Measurements from ENCODE around the gene ZDHHC9. TPM values are rescaled to one million over a fixed set of nuclear protein-coding genes. Genes with fewer than 3 reads are reported as not detected.

ZDHHC9 gene
- total and polyA plus RNA-seq, 9 of the 15 experiments (the other 6 are each of a cell fraction or from before 2014, with no cell fraction given) = 6.8 to 22.4 (median 9.1) TPM

DNA sequence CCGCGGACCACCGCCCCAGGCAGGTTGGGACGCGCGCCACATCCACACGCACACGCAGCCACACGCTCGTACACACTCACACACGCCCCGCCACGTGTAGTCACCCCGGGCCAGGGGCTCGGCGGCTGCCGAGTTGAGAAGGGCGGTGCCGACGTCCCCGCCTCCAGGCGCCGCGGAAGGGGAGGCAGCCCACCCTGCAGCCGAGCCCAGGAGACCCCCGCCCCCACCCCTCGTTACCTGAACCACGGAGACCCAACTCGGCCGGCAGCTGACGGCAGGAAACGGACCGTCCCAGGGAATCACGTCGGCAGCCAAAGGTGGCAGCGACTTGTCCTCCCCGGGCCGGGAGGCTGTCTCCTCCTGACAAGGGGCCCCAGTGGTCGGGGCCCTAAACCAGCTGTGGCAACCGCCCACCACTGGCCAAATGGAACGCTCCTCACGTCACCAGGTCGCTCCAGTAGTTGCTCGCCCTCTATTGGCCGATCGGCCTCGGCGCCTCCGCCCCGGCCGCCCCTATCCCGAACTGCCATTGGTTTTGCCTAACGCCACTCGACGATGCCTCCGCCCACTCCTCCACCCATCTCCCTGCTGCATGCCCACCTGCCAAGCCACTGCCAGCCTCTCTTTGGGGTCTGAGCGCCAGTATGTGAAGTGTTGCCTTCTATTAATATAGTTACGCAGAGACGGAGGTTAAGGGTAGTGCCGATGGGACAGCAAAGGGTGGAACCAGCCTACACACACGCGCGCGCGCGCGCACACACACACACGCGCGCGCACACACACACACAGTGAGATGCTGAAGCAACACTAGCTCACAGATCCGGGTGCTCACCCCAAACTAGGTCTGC lies at the start of gene ZDHHC9 (continued):
- TF ChIP-seq, protein P1, sequence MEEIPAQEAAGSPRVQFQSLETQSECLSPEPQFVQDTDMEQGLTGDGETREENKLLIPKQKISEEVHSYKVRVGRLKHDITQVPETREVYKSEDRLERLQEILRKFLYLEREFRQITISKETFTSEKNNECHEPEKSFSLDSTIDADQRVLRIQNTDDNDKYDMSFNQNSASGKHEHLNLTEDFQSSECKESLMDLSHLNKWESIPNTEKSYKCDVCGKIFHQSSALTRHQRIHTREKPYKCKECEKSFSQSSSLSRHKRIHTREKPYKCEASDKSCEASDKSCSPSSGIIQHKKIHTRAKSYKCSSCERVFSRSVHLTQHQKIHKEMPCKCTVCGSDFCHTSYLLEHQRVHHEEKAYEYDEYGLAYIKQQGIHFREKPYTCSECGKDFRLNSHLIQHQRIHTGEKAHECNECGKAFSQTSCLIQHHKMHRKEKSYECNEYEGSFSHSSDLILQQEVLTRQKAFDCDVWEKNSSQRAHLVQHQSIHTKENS (CRISPR knock-in tag; IDR thresholded peaks at IDR 0.05) = no peak
- TF ChIP-seq ERF (CRISPR knock-in tag; IDR thresholded peaks at IDR 0.05) (no peak), PHF21A (IDR thresholded peaks at IDR 0.05; ENCODE audit: borderline replicate concordance, low read depth) (no peak), FOS (IDR thresholded peaks at IDR 0.05; ENCODE audit: extremely low read depth, insufficient read length) (peak; percentile 81), POLR2B (IDR thresholded peaks at IDR 0.05; ENCODE audit: low read depth, partially characterized antibody) (peak; percentile 38), BCOR (IDR thresholded peaks at IDR 0.05) (no peak), KLF1 (tag; IDR thresholded peaks at IDR 0.05) (no peak), HNRNPH1 (optimal IDR thresholded peaks at IDR 0.05; ENCODE audit: low read depth, low read length) (no peak), POLR2H (tag; IDR thresholded peaks at IDR 0.05; ENCODE audit: low read depth) (no peak), CBX5 (IDR thresholded peaks at IDR 0.05; ENCODE audit: borderline replicate concordance, low read depth) (no peak), CHD2 (IDR thresholded peaks at IDR 0.05; ENCODE audit: low read depth, low read length) (peak; percentile 72), MECOM (CRISPR knock-in tag; IDR thresholded peaks at IDR 0.05) (no peak), ZNF589 (CRISPR knock-in tag; IDR thresholded peaks at IDR 0.05; ENCODE audit: low read depth) (no peak), TRIM28 (IDR thresholded peaks at IDR 0.05) (no peak), NRF1 (conservative IDR thresholded peaks at IDR 0.05 in 1 of 2, IDR thresholded peaks at IDR 0.05 in 1 of 2) (peak; percentile 87 to 89), FOXJ2 (tag; IDR thresholded peaks at IDR 0.05) (no peak), SOX6 (IDR thresholded peaks at IDR 0.05) (no peak), PTRF (tag; IDR thresholded peaks at IDR 0.05) (no peak), ATF1 (CRISPR knock-in tag; IDR thresholded peaks at IDR 0.05) (no peak), ATF1 (tag; IDR thresholded peaks at IDR 0.05) (peak; percentile 91), TBP (optimal IDR thresholded peaks at IDR 0.05; ENCODE audit: low read depth, low read length) (peak; percentile 57), ZBTB34 (CRISPR knock-in tag; IDR thresholded peaks at IDR 0.05) (no peak), SUPT5H (IDR thresholded peaks at IDR 0.05) (peak; percentile 62), ARID1B (IDR thresholded peaks at IDR 0.05) (no peak), SMC3 (conservative IDR thresholded peaks at IDR 0.05; ENCODE audit: insufficient read depth, low read depth, low read length) (no peak)
- TF ChIP-seq, protein P2, sequence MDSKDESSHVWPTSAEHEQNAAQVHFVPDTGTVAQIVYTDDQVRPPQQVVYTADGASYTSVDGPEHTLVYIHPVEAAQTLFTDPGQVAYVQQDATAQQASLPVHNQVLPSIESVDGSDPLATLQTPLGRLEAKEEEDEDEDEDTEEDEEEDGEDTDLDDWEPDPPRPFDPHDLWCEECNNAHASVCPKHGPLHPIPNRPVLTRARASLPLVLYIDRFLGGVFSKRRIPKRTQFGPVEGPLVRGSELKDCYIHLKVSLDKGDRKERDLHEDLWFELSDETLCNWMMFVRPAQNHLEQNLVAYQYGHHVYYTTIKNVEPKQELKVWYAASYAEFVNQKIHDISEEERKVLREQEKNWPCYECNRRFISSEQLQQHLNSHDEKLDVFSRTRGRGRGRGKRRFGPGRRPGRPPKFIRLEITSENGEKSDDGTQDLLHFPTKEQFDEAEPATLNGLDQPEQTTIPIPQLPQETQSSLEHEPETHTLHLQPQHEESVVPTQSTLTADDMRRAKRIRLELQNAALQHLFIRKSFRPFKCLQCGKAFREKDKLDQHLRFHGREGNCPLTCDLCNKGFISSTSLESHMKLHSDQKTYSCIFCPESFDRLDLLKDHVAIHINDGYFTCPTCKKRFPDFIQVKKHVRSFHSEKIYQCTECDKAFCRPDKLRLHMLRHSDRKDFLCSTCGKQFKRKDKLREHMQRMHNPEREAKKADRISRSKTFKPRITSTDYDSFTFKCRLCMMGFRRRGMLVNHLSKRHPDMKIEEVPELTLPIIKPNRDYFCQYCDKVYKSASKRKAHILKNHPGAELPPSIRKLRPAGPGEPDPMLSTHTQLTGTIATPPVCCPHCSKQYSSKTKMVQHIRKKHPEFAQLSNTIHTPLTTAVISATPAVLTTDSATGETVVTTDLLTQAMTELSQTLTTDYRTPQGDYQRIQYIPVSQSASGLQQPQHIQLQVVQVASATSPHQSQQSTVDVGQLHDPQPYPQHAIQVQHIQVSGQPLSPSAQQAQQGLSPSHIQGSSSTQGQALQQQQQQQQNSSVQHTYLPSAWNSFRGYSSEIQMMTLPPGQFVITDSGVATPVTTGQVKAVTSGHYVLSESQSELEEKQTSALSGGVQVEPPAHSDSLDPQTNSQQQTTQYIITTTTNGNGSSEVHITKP (IDR thresholded peaks at IDR 0.05; ENCODE audit: partially characterized antibody) = peak; percentile 97

Measured in K562 (cell line).